HepG2 (cell line): ENCODE results near the gene SKP2. TPM values are rescaled to one million over a fixed set of nuclear protein-coding genes. Genes with fewer than 3 reads are reported as not detected.

Experiments
- ATAC-seq: fragments of 200-7000 bp; cut with Tn5 transposase; 3 replicates; pipeline ENCODE4 v1.9.1; 2020; ENCODE audit warnings: mild to moderate bottlenecking, moderate library complexity
- BruUV-seq: library from RNA; stranded (reverse); fragments of 400-500 nt; replicated peaks from 2 replicates; lab custom pipeline; 2021; lab: Mats Ljungman, UMichigan
- CTCF ChIA-PET: fragments of 300-600 bp; formaldehyde crosslinking; extraction: SDS; loops from one replicate; lab custom pipeline; 2021; ENCODE audit warnings: low total read pairs, inconsistent platforms, low intra/inter-chr PET ratio; lab: Yijun Ruan, JAX
- POLR2A ChIA-PET: fragments of 350-600 bp; sonication (Branson Sonifier 250); formaldehyde crosslinking; loops from one replicate; lab custom pipeline; 2020; ENCODE audit warnings: antibody characterized with exemption, inconsistent platforms; lab: Yijun Ruan, JAX
- DNase-seq: peaks from one replicate; pipeline ENCODE4 v3.0.0-alpha.2; 2015; ENCODE audit warnings: low spot score
- FAIRE-seq: peaks from 3 replicates; lab custom pipeline; 2011; peaks lifted over from hg19 to GRCh38; lab: Jason Lieb, UNC
- H2AFZ ChIP-seq: one replicate; pipeline ENCODE4 v1.6.1; 2011; ENCODE audit warnings: low read length, inconsistent platforms
- H3K27ac ChIP-seq: fragments of 300-600 bp; 3 replicates; pipeline ENCODE4 v1.8.0; 2011; ENCODE audit warnings: mixed run types, mild to moderate bottlenecking, mixed read lengths, low read length, inconsistent platforms; ENCODE audit not compliant: insufficient read depth; ENCODE audit errors: extremely low read length
- H3K27me3 ChIP-seq, 2 experiments: fragments of 200-600 bp in 1 of 2; 2 replicates in 1 of 2; 3 replicates in 1 of 2; pipeline versions ENCODE4 v1.6.0 to v1.8.0; 2011; ENCODE audit warnings: low read length in 2 of 2, mild to moderate bottlenecking in 2 of 2, moderate library complexity in 2 of 2, inconsistent platforms in 1 of 2; ENCODE audit not compliant: insufficient read depth in 2 of 2, control insufficient read depth in 1 of 2
- H3K36me3 ChIP-seq, 2 experiments: fragments of 200-600 bp in 1 of 2; replicated peaks in 1 of 2; 2 replicates in 1 of 2; 3 replicates in 1 of 2; pipeline versions ENCODE4 v1.5.1 to v1.8.0; 2011; ENCODE audit warnings: low read length in 2 of 2, inconsistent platforms in 1 of 2; ENCODE audit not compliant: insufficient read depth in 2 of 2, control insufficient read depth in 1 of 2
- H3K4me1 ChIP-seq: 2 replicates; pipeline ENCODE4 v1.5.1; 2012; ENCODE audit warnings: low read length, inconsistent platforms; ENCODE audit not compliant: insufficient read depth
- H3K4me2 ChIP-seq: 2 replicates; pipeline ENCODE4 v1.6.0; 2011; ENCODE audit warnings: low read depth, low read length, inconsistent platforms
- H3K4me3 ChIP-seq, 3 experiments: fragments of 200-600 bp in 1 of 3; sonication (generic), shearing (Covaris generic) in 1 of 3; replicated peaks in 1 of 3; 2 replicates each; pipeline ENCODE4 v1.5.1; 2011 to 2016; ENCODE audit warnings: low read length in 3 of 3, inconsistent platforms in 2 of 3, low read depth in 2 of 3, mild to moderate bottlenecking in 2 of 3, control low read depth in 1 of 3, mixed read lengths in 1 of 3; ENCODE audit not compliant: insufficient read depth in 1 of 3
- H3K79me2 ChIP-seq: one replicate; pipeline ENCODE4 v1.6.1; 2011; ENCODE audit warnings: low read length, inconsistent platforms; ENCODE audit not compliant: insufficient read depth
- H3K9ac ChIP-seq: 2 replicates; pipeline ENCODE4 v1.6.0; 2011; ENCODE audit warnings: mild to moderate bottlenecking, low read depth, low read length, inconsistent platforms; ENCODE audit not compliant: insufficient read depth
- H3K9me3 ChIP-seq: 2 replicates; pipeline ENCODE4 v1.5.1; 2012; ENCODE audit warnings: mild to moderate bottlenecking, low read length
- H4K20me1 ChIP-seq: 2 replicates; pipeline ENCODE4 v1.6.0; 2011; ENCODE audit warnings: inconsistent platforms, mild to moderate bottlenecking, low read length, moderate library complexity; ENCODE audit not compliant: insufficient read depth
- AKAP8 ChIP-seq: sonication (generic); formaldehyde crosslinking; IDR thresholded peaks from 2 replicates; pipeline ENCODE4 v1.5.1; 2020; ENCODE audit warnings: mild to moderate bottlenecking, missing genetic modification reagents
- ARID3A ChIP-seq: IDR thresholded peaks from 2 replicates; pipeline ENCODE4 v1.6.1; 2012; ENCODE audit warnings: low read depth, low read length, improper control_type of control experiment
- CHCHD3 ChIP-seq: sonication (generic); formaldehyde crosslinking; IDR thresholded peaks from 2 replicates; pipeline ENCODE4 v1.8.0; 2022; ENCODE audit warnings: mild to moderate bottlenecking, missing genetic modification reagents, moderate library complexity
- GABPB1 ChIP-seq: IDR thresholded peaks from 2 replicates; pipeline ENCODE4 v1.6.1; 2016; ENCODE audit warnings: mild to moderate bottlenecking, missing genetic modification reagents, moderate library complexity, missing compliant biosample characterization
- HOXA3 ChIP-seq: sonication (generic); formaldehyde crosslinking; IDR thresholded peaks from 2 replicates; pipeline ENCODE4 v1.5.0; 2020; ENCODE audit warnings: missing genetic modification reagents
- ISX ChIP-seq: sonication (generic); formaldehyde crosslinking; conservative IDR thresholded peaks from 2 replicates; pipeline ENCODE4 v1.5.0; 2020; ENCODE audit warnings: missing genetic modification reagents
- SIN3B ChIP-seq: fragments of 150-350 bp; IDR thresholded peaks from 2 replicates; pipeline ENCODE4 v1.6.1; 2014; ENCODE audit warnings: low read length
- ZNF121 ChIP-seq: sonication (generic); formaldehyde crosslinking; IDR thresholded peaks from 2 replicates; pipeline ENCODE4 v1.5.0; 2020; ENCODE audit warnings: mild to moderate bottlenecking, missing genetic modification reagents
- ZNF335 ChIP-seq: sonication (generic); formaldehyde crosslinking; IDR thresholded peaks from 2 replicates; pipeline ENCODE4 v1.4.0; 2020; ENCODE audit warnings: missing genetic modification reagents
- ZNF430 ChIP-seq: sonication (generic); formaldehyde crosslinking; IDR thresholded peaks from 2 replicates; pipeline ENCODE4 v1.9.0; 2021; ENCODE audit warnings: mild to moderate bottlenecking, missing genetic modification reagents
- ZNF460 ChIP-seq: sonication (generic); formaldehyde crosslinking; IDR thresholded peaks from 2 replicates; pipeline ENCODE4 v1.5.1; 2020; ENCODE audit warnings: missing genetic modification reagents, mild to moderate bottlenecking, borderline replicate concordance
- ZNF784 ChIP-seq: sonication (generic); formaldehyde crosslinking; IDR thresholded peaks from 2 replicates; pipeline ENCODE4 v1.5.1; 2020; ENCODE audit warnings: missing genetic modification reagents, mild to moderate bottlenecking, borderline replicate concordance
- WGBS: methylation state at CpG from one replicate; pipeline ENCODE4 v1.1.6; 2017; ENCODE audit warnings: low lambda C conversion rate; 5-methylcytosine and 5-hydroxymethylcytosine counted together
- in situ Hi-C: cut with HindIII; loops from 2 replicates; pipeline ENCODE4 v1.10.0; 2017; ENCODE audit warnings: low pct_unique_long_range_greater_than_20kb; ENCODE audit not compliant: extremely low pct_ligation_motif_present
- intact Hi-C: fragments of 100-400 bp; cut with micrococcal nuclease; formaldehyde crosslinking; loops from one replicate; pipeline ENCODE4 v1.10.0; 2022; ENCODE audit not compliant: unreplicated experiment
- polyA plus RNA-seq, 8 experiments: library from polyadenylated mRNA; depleted of rRNA in 3 of 8; stranded (reverse) in 7 of 8; unstranded in 1 of 8; fragments of >200 nt; fragmentation: Illumina TruSeq in 4 of 8; extraction: Trizol in 4 of 8; gene quantifications; 2 replicates each; pipeline versions ENCODE4 v1.2.1 to v1.2.3, GENCODE V29; 2011 to 2016; ENCODE audit warnings: low read depth in 4 of 8, missing spikeins in 1 of 8, mixed read lengths in 1 of 8; ENCODE audit not compliant: insufficient read depth in 1 of 8
- total RNA-seq, 5 experiments: library from RNA; depleted of rRNA; stranded (reverse); fragments of >200 nt; fragmentation: Illumina TruSeq; extraction: Trizol; gene quantifications; 2 replicates each; pipeline ENCODE4 v1.2.3, GENCODE V29; 2016; ENCODE audit warnings: low read depth in 1 of 5
- TF ChIP-seq, protein P1 (sequence below): sonication (generic); formaldehyde crosslinking; IDR thresholded peaks from 2 replicates; pipeline ENCODE4 v1.5.1; 2020; ENCODE audit warnings: missing genetic modification reagents, mild to moderate bottlenecking, borderline replicate concordance
- TF ChIP-seq, protein P2 (sequence below): sonication (generic); formaldehyde crosslinking; IDR thresholded peaks from 2 replicates; pipeline ENCODE4 v1.5.0; 2020; ENCODE audit warnings: mild to moderate bottlenecking, missing genetic modification reagents, moderate library complexity

SKP2 gene
- total and polyA plus RNA-seq, 2 of the 13 experiments (the other 11 are each of a cell fraction or from before 2014, with no cell fraction given), result 29.6 to 84.1 TPM

DNA sequence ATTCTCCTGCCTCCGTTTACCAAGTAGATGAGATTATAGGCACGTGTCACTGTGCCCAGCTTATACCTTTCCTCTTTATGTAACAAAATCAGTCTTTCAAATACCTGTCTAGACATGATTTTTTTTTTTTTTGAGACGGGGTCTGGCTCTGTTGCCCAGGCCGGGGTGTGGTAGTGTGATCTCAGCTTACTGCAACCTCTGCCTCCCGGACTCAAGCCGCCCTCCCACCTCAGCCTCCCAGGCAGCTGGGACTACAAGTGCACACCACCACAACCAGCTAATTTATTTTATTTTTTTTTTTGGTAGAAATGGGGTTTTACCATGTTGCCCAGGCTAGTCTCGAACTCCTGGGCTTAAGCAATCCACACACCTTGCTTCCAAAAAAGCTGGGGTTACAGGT, 76.6 kb downstream of the SKP2 start:
- H3K79me2 ChIP-seq, result peaks cover 27% of the 10 kb centered on the region
- no peaks in the 10 kb centered on the region; the same call in 1 of the 2 replicates for H4K20me1 ChIP-seq
- H3K9ac ChIP-seq, result no peak overlapping the region
- CTCF ChIA-PET, result no interaction called here
- peaks cover 27% of the 10 kb centered on the region for H3K4me1 ChIP-seq
- POLR2A ChIA-PET, result interaction anchor here (1.2 to 5.2 kb wide), 2 partner anchors 12 to 77 kb away, joined by 7 to 68 read pairs; partner anchors contain the start of genes LMBRD2, NADK2 and SKP2
- FAIRE-seq (no peak), DNase-seq (no peak), ATAC-seq (no peak; the same call in 2 of the 3 replicates)
- no peak overlapping the region for H3K4me3 ChIP-seq
- peaks cover 2 to 22% of the 10 kb centered on the region in 2 experiments; a peak in 3 of 5 replicates for H3K36me3 ChIP-seq
- no peak overlapping the region for H2AFZ ChIP-seq
- BruUV-seq, result no TSS peak
- no peak overlapping the region for H3K4me2 ChIP-seq
- WGBS, result 93% methylated on average over 7 of the region's 7 CpGs
- H3K27ac ChIP-seq, result no peak overlapping the region
- TF ChIP-seq AKAP8 (CRISPR knock-in tag) (no peak), ZNF335 (CRISPR knock-in tag) (no peak), ZNF784 (CRISPR knock-in tag) (no peak), HOXA3 (CRISPR knock-in tag) (no peak), ZNF121 (CRISPR knock-in tag) (peak; percentile 82), ISX (CRISPR knock-in tag) (no peak), GABPB1 (CRISPR knock-in tag) (no peak), ZNF460 (CRISPR knock-in tag) (peak; percentile 82), CHCHD3 (CRISPR knock-in tag) (no peak), SIN3B (no peak), ARID3A (no peak), ZNF430 (CRISPR knock-in tag) (no peak)
- TF ChIP-seq, protein P1, sequence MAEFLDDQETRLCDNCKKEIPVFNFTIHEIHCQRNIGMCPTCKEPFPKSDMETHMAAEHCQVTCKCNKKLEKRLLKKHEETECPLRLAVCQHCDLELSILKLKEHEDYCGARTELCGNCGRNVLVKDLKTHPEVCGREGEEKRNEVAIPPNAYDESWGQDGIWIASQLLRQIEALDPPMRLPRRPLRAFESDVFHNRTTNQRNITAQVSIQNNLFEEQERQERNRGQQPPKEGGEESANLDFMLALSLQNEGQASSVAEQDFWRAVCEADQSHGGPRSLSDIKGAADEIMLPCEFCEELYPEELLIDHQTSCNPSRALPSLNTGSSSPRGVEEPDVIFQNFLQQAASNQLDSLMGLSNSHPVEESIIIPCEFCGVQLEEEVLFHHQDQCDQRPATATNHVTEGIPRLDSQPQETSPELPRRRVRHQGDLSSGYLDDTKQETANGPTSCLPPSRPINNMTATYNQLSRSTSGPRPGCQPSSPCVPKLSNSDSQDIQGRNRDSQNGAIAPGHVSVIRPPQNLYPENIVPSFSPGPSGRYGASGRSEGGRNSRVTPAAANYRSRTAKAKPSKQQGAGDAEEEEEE (CRISPR knock-in tag), result no peak
- TF ChIP-seq, protein P2, sequence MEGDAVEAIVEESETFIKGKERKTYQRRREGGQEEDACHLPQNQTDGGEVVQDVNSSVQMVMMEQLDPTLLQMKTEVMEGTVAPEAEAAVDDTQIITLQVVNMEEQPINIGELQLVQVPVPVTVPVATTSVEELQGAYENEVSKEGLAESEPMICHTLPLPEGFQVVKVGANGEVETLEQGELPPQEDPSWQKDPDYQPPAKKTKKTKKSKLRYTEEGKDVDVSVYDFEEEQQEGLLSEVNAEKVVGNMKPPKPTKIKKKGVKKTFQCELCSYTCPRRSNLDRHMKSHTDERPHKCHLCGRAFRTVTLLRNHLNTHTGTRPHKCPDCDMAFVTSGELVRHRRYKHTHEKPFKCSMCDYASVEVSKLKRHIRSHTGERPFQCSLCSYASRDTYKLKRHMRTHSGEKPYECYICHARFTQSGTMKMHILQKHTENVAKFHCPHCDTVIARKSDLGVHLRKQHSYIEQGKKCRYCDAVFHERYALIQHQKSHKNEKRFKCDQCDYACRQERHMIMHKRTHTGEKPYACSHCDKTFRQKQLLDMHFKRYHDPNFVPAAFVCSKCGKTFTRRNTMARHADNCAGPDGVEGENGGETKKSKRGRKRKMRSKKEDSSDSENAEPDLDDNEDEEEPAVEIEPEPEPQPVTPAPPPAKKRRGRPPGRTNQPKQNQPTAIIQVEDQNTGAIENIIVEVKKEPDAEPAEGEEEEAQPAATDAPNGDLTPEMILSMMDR (CRISPR knock-in tag), result no peak
- no peaks in the 10 kb centered on the region for H3K27me3 ChIP-seq
- in situ Hi-C loops (no loop called here), intact Hi-C loops (loop anchor here (1.0 kb wide), 1 partner anchor 14 kb away; no protein-coding TSS in a partner anchor)
- H3K9me3 ChIP-seq, result no peaks in the 10 kb centered on the region
